ENCODE data around the gene CLEC18A. TPM values are rescaled to one million over a fixed set of nuclear protein-coding genes. Genes with fewer than 3 reads are reported as not detected.

Gene CLEC18A
- total RNA-seq, 1 experiment from 2014 or later: 0.22 TPM

DNA sequence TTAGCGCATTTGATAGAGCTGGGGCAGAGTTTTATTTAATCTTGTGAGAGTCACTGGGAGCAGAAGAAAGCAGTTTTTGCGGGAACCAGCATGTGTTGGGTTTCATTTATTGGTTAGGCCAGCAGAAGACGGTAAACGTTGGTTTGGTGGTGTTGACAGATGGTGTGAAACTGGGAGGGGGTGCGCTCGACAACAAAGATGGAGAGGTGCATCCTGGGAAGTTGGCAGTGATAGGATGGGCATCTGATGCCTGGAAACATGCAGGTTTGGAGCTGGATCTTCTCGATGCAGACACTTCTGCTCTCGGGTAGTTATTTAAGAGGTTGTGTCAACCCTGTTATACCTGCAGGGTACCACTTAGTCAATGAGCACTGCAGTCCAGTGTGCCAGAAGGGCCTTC is 24.9 kb upstream of the CLEC18A start:
- ChIA-PET POLR2A (ENCODE audit: unreplicated experiment) (no interaction called here), CTCF (no interaction called here)
- no peak overlapping the region for H3K4me2 ChIP-seq (ENCODE audit: low read length)
- no peaks in the 10 kb centered on the region for H3K36me3 ChIP-seq (ENCODE audit: low read depth, low read length)
- TF ChIP-seq EZH2 (IDR thresholded peaks at IDR 0.05; ENCODE audit: low read length, unreplicated experiment) (no peak), EZH2phosphoT487 (IDR thresholded peaks at IDR 0.05; ENCODE audit: borderline replicate concordance, low read length) (no peak)
- no peak overlapping the region for H3K27ac ChIP-seq (ENCODE audit: low read length)
- no peaks in the 10 kb centered on the region for H3K27me3 ChIP-seq (ENCODE audit: low read length)
- H4K20me1 ChIP-seq (ENCODE audit: low read length): no peaks in the 10 kb centered on the region
- H3K4me1 ChIP-seq (ENCODE audit: insufficient read depth, low read length): no peaks in the 10 kb centered on the region
- intact Hi-C loops (cut with micrococcal nuclease): no loop called here
- H3F3A ChIP-seq (ENCODE audit: low read length, unreplicated experiment): no peaks in the 10 kb centered on the region
- no peaks in the 10 kb centered on the region for H3K79me2 ChIP-seq (ENCODE audit: low read length)
- no peak overlapping the region for H2AFZ ChIP-seq (ENCODE audit: low read length)
- no peak for ATAC-seq
- no peak for DNase-seq
- no peak overlapping the region for H3K9ac ChIP-seq (ENCODE audit: low read length)
- BruUV-seq (replicated peaks): no TSS peak
- H3K9me2 ChIP-seq (replicated peaks; ENCODE audit: low read length): no peaks in the 10 kb centered on the region
- no peaks in the 10 kb centered on the region for H3K9me3 ChIP-seq (ENCODE audit: low read length)
- H3K4me3 ChIP-seq (ENCODE audit: low read length): no peak overlapping the region

DNA sequence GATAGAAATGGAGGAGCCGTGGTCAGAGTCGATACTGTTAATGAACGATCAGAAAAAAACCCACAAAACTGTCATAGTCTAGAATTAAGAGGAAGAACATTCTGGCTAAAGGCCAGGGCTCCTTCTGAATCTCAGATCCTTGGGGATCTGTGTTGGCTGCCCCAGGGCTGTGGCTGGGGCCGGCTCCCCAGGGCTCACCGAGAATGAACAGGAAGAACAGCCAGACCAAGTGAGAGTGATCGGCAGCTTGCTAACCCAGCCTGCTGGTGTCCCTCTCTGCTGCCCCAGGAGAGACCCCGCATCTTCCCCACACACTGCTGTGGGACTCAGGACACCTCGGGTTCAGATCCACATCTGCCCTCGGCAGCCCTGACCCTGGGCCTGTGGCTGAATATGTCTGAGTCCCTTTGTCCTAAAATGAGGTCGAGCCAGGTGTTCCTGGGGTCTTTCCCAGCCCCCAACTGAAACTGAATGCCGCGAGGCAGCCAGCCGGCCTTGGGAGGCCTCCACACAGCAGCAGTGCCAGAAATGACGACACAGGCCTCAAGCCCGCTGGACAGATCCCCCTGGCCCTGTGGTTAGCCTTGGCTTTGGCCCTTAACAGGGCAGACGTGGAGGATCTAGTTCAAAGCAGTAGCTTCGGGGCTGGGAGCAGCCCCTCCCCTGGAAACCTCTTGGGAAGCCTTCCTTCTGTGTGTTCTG is 23.9 kb upstream of the CLEC18A start:
- POLR2A ChIA-PET (ENCODE audit: unreplicated experiment): no interaction called here
- H2AFZ ChIP-seq (ENCODE audit: low read length): no peak overlapping the region
- H3K4me1 ChIP-seq (ENCODE audit: insufficient read depth, low read length): no peaks in the 10 kb centered on the region
- no peaks in the 10 kb centered on the region for H3K9me3 ChIP-seq (ENCODE audit: low read length)
- CTCF ChIA-PET: no interaction called here
- H3K79me2 ChIP-seq (ENCODE audit: low read length): no peaks in the 10 kb centered on the region
- DNase-seq (no peak), ATAC-seq (no peak)
- no peak overlapping the region for H3K4me2 ChIP-seq (ENCODE audit: low read length)
- H3F3A ChIP-seq (ENCODE audit: low read length, unreplicated experiment): no peaks in the 10 kb centered on the region
- H3K4me3 ChIP-seq (ENCODE audit: low read length): no peak overlapping the region
- TF ChIP-seq EZH2 (IDR thresholded peaks at IDR 0.05; ENCODE audit: low read length, unreplicated experiment) (no peak), EZH2phosphoT487 (IDR thresholded peaks at IDR 0.05; ENCODE audit: borderline replicate concordance, low read length) (no peak)
- TF ChIP-seq, protein P1, sequence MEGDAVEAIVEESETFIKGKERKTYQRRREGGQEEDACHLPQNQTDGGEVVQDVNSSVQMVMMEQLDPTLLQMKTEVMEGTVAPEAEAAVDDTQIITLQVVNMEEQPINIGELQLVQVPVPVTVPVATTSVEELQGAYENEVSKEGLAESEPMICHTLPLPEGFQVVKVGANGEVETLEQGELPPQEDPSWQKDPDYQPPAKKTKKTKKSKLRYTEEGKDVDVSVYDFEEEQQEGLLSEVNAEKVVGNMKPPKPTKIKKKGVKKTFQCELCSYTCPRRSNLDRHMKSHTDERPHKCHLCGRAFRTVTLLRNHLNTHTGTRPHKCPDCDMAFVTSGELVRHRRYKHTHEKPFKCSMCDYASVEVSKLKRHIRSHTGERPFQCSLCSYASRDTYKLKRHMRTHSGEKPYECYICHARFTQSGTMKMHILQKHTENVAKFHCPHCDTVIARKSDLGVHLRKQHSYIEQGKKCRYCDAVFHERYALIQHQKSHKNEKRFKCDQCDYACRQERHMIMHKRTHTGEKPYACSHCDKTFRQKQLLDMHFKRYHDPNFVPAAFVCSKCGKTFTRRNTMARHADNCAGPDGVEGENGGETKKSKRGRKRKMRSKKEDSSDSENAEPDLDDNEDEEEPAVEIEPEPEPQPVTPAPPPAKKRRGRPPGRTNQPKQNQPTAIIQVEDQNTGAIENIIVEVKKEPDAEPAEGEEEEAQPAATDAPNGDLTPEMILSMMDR (conservative IDR thresholded peaks at IDR 0.05; ENCODE audit: low read depth, low read length): no peak
- BruUV-seq (replicated peaks): no TSS peak
- no peak overlapping the region for H3K27ac ChIP-seq (ENCODE audit: low read length)
- no peaks in the 10 kb centered on the region for H3K27me3 ChIP-seq (ENCODE audit: low read length)
- H3K9ac ChIP-seq (ENCODE audit: low read length): no peak overlapping the region
- intact Hi-C loops (cut with micrococcal nuclease): no loop called here
- H3K36me3 ChIP-seq (ENCODE audit: low read depth, low read length): no peaks in the 10 kb centered on the region
- H4K20me1 ChIP-seq (ENCODE audit: low read length): no peaks in the 10 kb centered on the region
- H3K9me2 ChIP-seq (replicated peaks; ENCODE audit: low read length): no peaks in the 10 kb centered on the region

DNA sequence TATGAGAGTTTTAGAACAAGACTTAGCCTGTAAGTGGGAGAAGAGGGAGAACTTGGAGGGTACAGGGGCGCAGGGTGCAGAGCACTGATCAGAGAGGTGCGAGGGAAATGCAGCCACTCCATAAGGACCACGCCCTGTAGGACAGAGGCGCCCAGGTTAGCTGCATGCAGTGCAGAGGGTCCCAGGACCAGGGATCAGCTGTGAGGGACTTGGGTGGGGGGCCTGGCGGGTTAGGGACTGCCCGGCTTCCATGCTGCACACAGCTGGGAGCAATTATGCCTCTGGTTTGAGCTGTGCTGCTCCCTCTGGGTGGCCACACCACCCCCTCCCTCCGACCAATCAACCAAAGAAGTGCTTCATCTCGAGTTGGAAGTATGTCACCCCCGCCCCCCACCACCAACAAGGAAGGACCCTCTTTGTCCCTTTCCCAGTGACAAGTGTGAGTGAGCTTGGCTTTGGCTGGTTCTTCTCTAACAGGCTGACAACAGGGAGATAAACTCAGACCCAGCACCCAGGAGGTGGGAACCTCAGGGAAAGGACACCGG is 22.2 kb upstream of the CLEC18A start:
- Histone ChIP-seq H3K27ac (ENCODE audit: low read length) (no peak overlapping the region), H3K4me3 (ENCODE audit: low read length) (no peak overlapping the region), H3F3A (ENCODE audit: low read length, unreplicated experiment) (no peaks in the 10 kb centered on the region), H4K20me1 (ENCODE audit: low read length) (no peaks in the 10 kb centered on the region), H3K9me2 (replicated peaks; ENCODE audit: low read length) (no peaks in the 10 kb centered on the region), H3K4me2 (ENCODE audit: low read length) (no peak overlapping the region), H3K9me3 (ENCODE audit: low read length) (no peaks in the 10 kb centered on the region), H3K36me3 (ENCODE audit: low read depth, low read length) (no peaks in the 10 kb centered on the region), H3K27me3 (ENCODE audit: low read length) (no peaks in the 10 kb centered on the region), H3K9ac (ENCODE audit: low read length) (no peak overlapping the region), H3K4me1 (ENCODE audit: insufficient read depth, low read length) (no peaks in the 10 kb centered on the region), H2AFZ (ENCODE audit: low read length) (no peak overlapping the region), H3K79me2 (ENCODE audit: low read length) (no peaks in the 10 kb centered on the region)
- POLR2A ChIA-PET (ENCODE audit: unreplicated experiment): no interaction called here
- no TSS peak for BruUV-seq (replicated peaks)
- CTCF ChIA-PET: no interaction called here
- intact Hi-C loops (cut with micrococcal nuclease): no loop called here
- TF ChIP-seq, protein P1 (conservative IDR thresholded peaks at IDR 0.05; ENCODE audit: low read depth, low read length): no peak
- TF ChIP-seq EZH2 (IDR thresholded peaks at IDR 0.05; ENCODE audit: low read length, unreplicated experiment) (no peak), EZH2phosphoT487 (IDR thresholded peaks at IDR 0.05; ENCODE audit: borderline replicate concordance, low read length) (no peak)
- no peak for ATAC-seq
- DNase-seq: no peak
